K562 (cell line): ENCODE data around the gene TMEM114. TPM values are rescaled to one million over a fixed set of nuclear protein-coding genes. Genes with fewer than 3 reads are reported as not detected.

Experiments
- BDP1 ChIP-seq: IDR thresholded peaks from 3 replicates; pipeline ENCODE4 v1.6.1; 2011; ENCODE audit not compliant: insufficient read length, insufficient read depth
- CHD2 ChIP-seq: IDR thresholded peaks from 2 replicates; pipeline ENCODE4 v1.6.1; 2011; ENCODE audit warnings: low read depth, low read length
- CREB3L1 ChIP-seq: fragments of 450-650 bp; IDR thresholded peaks from 2 replicates; pipeline ENCODE4 v1.6.1; 2014; ENCODE audit warnings: low read depth, mild to moderate bottlenecking, moderate library complexity, borderline replicate concordance
- E2F6 ChIP-seq, 2 experiments: IDR thresholded peaks; 2 replicates each; pipeline ENCODE4 v1.6.1; 2011; ENCODE audit warnings: borderline replicate concordance in 1 of 2, control low read depth in 1 of 2, low read depth in 1 of 2, low read length in 1 of 2, mild to moderate bottlenecking in 1 of 2, mixed read lengths in 1 of 2, moderate library complexity in 1 of 2; ENCODE audit not compliant: insufficient read depth in 1 of 2, insufficient read length in 1 of 2, poor library complexity in 1 of 2, severe bottlenecking in 1 of 2; ENCODE audit errors: extremely low read depth in 1 of 2
- ESRRB ChIP-seq: fragments of 250-450 bp; sonication (Bioruptor Pico); IDR thresholded peaks from 2 replicates; pipeline ENCODE4 v1.5.0; 2020; ENCODE audit warnings: mild to moderate bottlenecking, moderate library complexity, borderline replicate concordance
- ETV6 ChIP-seq, 3 experiments: fragments of 150-350 bp in 1 of 3; sonication (generic) in 1 of 3; formaldehyde crosslinking in 1 of 3; IDR thresholded peaks; 2 replicates each; pipeline versions ENCODE4 v1.6.1 to v1.8.0; 2014 to 2022; ENCODE audit warnings: borderline replicate concordance in 2 of 3, low read depth in 2 of 3, antibody characterized with exemption in 1 of 3, low read length in 1 of 3, mild to moderate bottlenecking in 1 of 3, missing genetic modification reagents in 1 of 3
- HCFC1 ChIP-seq: IDR thresholded peaks from 2 replicates; pipeline ENCODE4 v1.6.1; 2012; ENCODE audit warnings: low read depth, low read length, improper control_type of control experiment
- HDAC2 ChIP-seq: fragments of 450-650 bp; IDR thresholded peaks from 2 replicates; pipeline ENCODE4 v1.6.1; 2016; ENCODE audit warnings: mild to moderate bottlenecking
- HDAC8 ChIP-seq: fragments of 450-650 bp; IDR thresholded peaks from 2 replicates; pipeline ENCODE4 v1.6.1; 2016; ENCODE audit warnings: mild to moderate bottlenecking, missing genetic modification characterization, moderate library complexity, missing compliant biosample characterization
- HMG20A ChIP-seq: fragments of 450-650 bp; formaldehyde crosslinking; conservative IDR thresholded peaks from 2 replicates; pipeline ENCODE4 v1.4.0; 2020; ENCODE audit warnings: mild to moderate bottlenecking, mixed read lengths
- KDM4B ChIP-seq, 2 experiments: fragments of 450-650 bp in 1 of 2; sonication (generic) in 1 of 2; IDR thresholded peaks; 2 replicates each; pipeline ENCODE4 v1.6.1; 2016 to 2017; ENCODE audit warnings: borderline replicate concordance in 2 of 2, antibody characterized with exemption in 1 of 2, low read depth in 1 of 2, mild to moderate bottlenecking in 1 of 2
- L3MBTL2 ChIP-seq: fragments of 450-650 bp; IDR thresholded peaks from 2 replicates; pipeline ENCODE4 v1.6.1; 2016; ENCODE audit warnings: mild to moderate bottlenecking, moderate library complexity
- MTA1 ChIP-seq: fragments of 450-650 bp; IDR thresholded peaks from 2 replicates; pipeline ENCODE4 v1.6.1; 2017; ENCODE audit warnings: borderline replicate concordance
- NCOR1 ChIP-seq: fragments of 450-650 bp; IDR thresholded peaks from 2 replicates; pipeline ENCODE4 v1.6.1; 2016; ENCODE audit warnings: mild to moderate bottlenecking, moderate library complexity
- PRMT5 ChIP-seq: sonication (generic); formaldehyde crosslinking; IDR thresholded peaks from 2 replicates; pipeline ENCODE4 v1.5.0; 2020; ENCODE audit warnings: missing genetic modification reagents
- RAD51 ChIP-seq: fragments of 450-650 bp; IDR thresholded peaks from 2 replicates; pipeline ENCODE4 v1.7.1; 2016; ENCODE audit warnings: low read depth, mild to moderate bottlenecking, borderline replicate concordance
- RBM25 ChIP-seq: fragments of 200-400 bp; formaldehyde crosslinking; IDR thresholded peaks from 2 replicates; pipeline ENCODE4 v1.6.1; 2018; ENCODE audit warnings: low read length, low read depth, moderate library complexity; ENCODE audit not compliant: severe bottlenecking
- SMAD2 ChIP-seq: fragments of 150-350 bp; IDR thresholded peaks from 2 replicates; pipeline ENCODE4 v1.6.1; 2014; ENCODE audit warnings: low read depth, mild to moderate bottlenecking, low read length
- SNAPC5 ChIP-seq: fragments of 250-450 bp; sonication (Bioruptor Pico); IDR thresholded peaks from 2 replicates; pipeline ENCODE4 v1.8.0; 2021; ENCODE audit warnings: moderate library complexity, mild to moderate bottlenecking, inconsistent platforms
- TEAD1 ChIP-seq, 2 experiments: fragments of 450-650 bp in 1 of 2; sonication (generic) in 1 of 2; formaldehyde crosslinking; IDR thresholded peaks; 2 replicates each; pipeline versions ENCODE4 v1.4.0 to v1.8.0; 2020 to 2022; ENCODE audit warnings: mild to moderate bottlenecking in 2 of 2, missing genetic modification reagents in 1 of 2
- ZBTB2 ChIP-seq: fragments of 450-650 bp; IDR thresholded peaks from 2 replicates; pipeline ENCODE4 v1.6.1; 2016; ENCODE audit warnings: antibody characterized with exemption
- ZBTB7A ChIP-seq: IDR thresholded peaks from 2 replicates; pipeline ENCODE4 v1.6.1; 2011; ENCODE audit warnings: low read depth, mild to moderate bottlenecking, low read length, moderate library complexity, borderline replicate concordance; ENCODE audit not compliant: control insufficient read depth
- ZNF551 ChIP-seq: fragments of 250-450 bp; sonication (Bioruptor Pico); IDR thresholded peaks from 2 replicates; pipeline ENCODE4 v1.5.0; 2021; ENCODE audit warnings: mild to moderate bottlenecking, moderate library complexity
- ZNF644 ChIP-seq: fragments of 200-800 bp; sonication (Bioruptor generic); IDR thresholded peaks from 2 replicates; pipeline ENCODE4 v1.6.1; 2016; ENCODE audit warnings: low read depth, missing genetic modification characterization, missing compliant biosample characterization
- ZNF780A ChIP-seq: fragments of 250-450 bp; sonication (Bioruptor Pico); IDR thresholded peaks from 2 replicates; pipeline ENCODE4 v1.5.0; 2021; ENCODE audit warnings: mild to moderate bottlenecking
- polyA plus RNA-seq, 8 experiments: library from polyadenylated mRNA; depleted of rRNA in 4 of 8; stranded (reverse) in 5 of 8; unstranded in 3 of 8; fragments of >200 nt; fragmentation: Nextera tagmentation in 2 of 8; fragmentation: Illumina TruSeq in 1 of 8; extraction: Ambion mirVana in 2 of 8; extraction: Trizol in 1 of 8; gene quantifications; 2 replicates each; pipeline versions ENCODE4 v1.2.1 to v1.2.3, GENCODE V29; 2011 to 2014; ENCODE audit warnings: inconsistent platforms in 1 of 8, missing spikeins in 1 of 8
- total RNA-seq, 7 experiments: library from RNA; depleted of rRNA in 6 of 7; stranded (reverse); fragments of >200 nt in 6 of 7; fragmentation: Illumina TruSeq in 2 of 7; extraction: Trizol in 2 of 7; gene quantifications; 2 replicates each; pipeline versions ENCODE4 v1.2.1 to v1.2.3, GENCODE V29; 2011 to 2021; ENCODE audit warnings: low replicate concordance in 1 of 7

Gene TMEM114
- total and polyA plus RNA-seq, 9 of the 15 experiments (the other 6 are each of a cell fraction or from before 2014, with no cell fraction given), result not detected

- 0 out of 2 replicates have a peak, but pooled peaks have one; percentile 33 for TF ChIP-seq RAD51
- no peak for TF ChIP-seq MTA1
- no peak for TF ChIP-seq ZNF644 (tag)
- peak; percentile 43 for TF ChIP-seq RBM25
- no peak for TF ChIP-seq ETV6 (IDR thresholded peaks at IDR 0.05; ENCODE audit: borderline replicate concordance in 1 of 2, low read depth in 2 of 2, low read length in 1 of 2)
- TF ChIP-seq ETV6 (CRISPR knock-in tag; IDR thresholded peaks at IDR 0.05; ENCODE audit: borderline replicate concordance), result no peak
- no peak for TF ChIP-seq HDAC2
- no peak for TF ChIP-seq ZBTB7A
- TF ChIP-seq PRMT5 (CRISPR knock-in tag), result no peak
- no peak for TF ChIP-seq ZNF780A
- peak; percentile 40 to 60 for TF ChIP-seq E2F6 (IDR thresholded peaks at IDR 0.05; ENCODE audit: borderline replicate concordance in 1 of 2, extremely low read depth in 1 of 2, insufficient read depth in 1 of 2, insufficient read length in 1 of 2, low read depth in 1 of 2, low read length in 1 of 2, poor library complexity in 1 of 2, severe bottlenecking in 1 of 2)
- TF ChIP-seq CHD2, result peak; percentile 89
- TF ChIP-seq KDM4B (IDR thresholded peaks at IDR 0.05; ENCODE audit: borderline replicate concordance in 2 of 2, low read depth in 1 of 2), result no peak
- no peak for TF ChIP-seq HDAC8 (tag)
- TF ChIP-seq SMAD2, result no peak
- TF ChIP-seq SNAPC5 (CRISPR knock-in tag), result no peak
- TF ChIP-seq ZBTB2, result no peak
- TF ChIP-seq CREB3L1, result peak; percentile 65
- TF ChIP-seq ZNF551, result no peak
- TF ChIP-seq NCOR1, result no peak
- TF ChIP-seq L3MBTL2, result peak; percentile 98
- no peak for TF ChIP-seq BDP1
- no peak for TF ChIP-seq HCFC1
- no peak for TF ChIP-seq ESRRB (CRISPR knock-in tag)
- no peak for TF ChIP-seq TEAD1 (CRISPR knock-in tag; IDR thresholded peaks at IDR 0.05)
- no peak for TF ChIP-seq HMG20A (CRISPR knock-in tag)
Measured at GRCh38 chr16:8614435-8615029, 24.2 kb upstream of the TMEM114 start (continued).
